ENCODE data around the gene CCDC190. TPM values are rescaled to one million over a fixed set of nuclear protein-coding genes. Genes with fewer than 3 reads are reported as not detected.

CCDC190 gene
- total and polyA plus RNA-seq, 9 of the 15 experiments (the other 6 are each of a cell fraction or from before 2014, with no cell fraction given), result not detected

- TF ChIP-seq TEAD4 (IDR thresholded peaks at IDR 0.05; ENCODE audit: low read length) (no peak), TEAD4 (CRISPR knock-in tag; IDR thresholded peaks at IDR 0.05; ENCODE audit: borderline replicate concordance) (no peak), MAX (CRISPR knock-in tag; IDR thresholded peaks at IDR 0.05) (no peak), RCOR1 (IDR thresholded peaks at IDR 0.05; ENCODE audit: borderline replicate concordance in 1 of 2, low read depth in 2 of 2, low read length in 2 of 2) (no peak), ZNF263 (CRISPR knock-in tag; IDR thresholded peaks at IDR 0.05; ENCODE audit: borderline replicate concordance) (no peak), RNF219 (CRISPR knock-in tag; IDR thresholded peaks at IDR 0.05) (no peak), CBFA2T3 (IDR thresholded peaks at IDR 0.05) (no peak), KHSRP (IDR thresholded peaks at IDR 0.05) (no peak), CBX1 (IDR thresholded peaks at IDR 0.05; ENCODE audit: low read depth) (no peak), ZNF398 (CRISPR knock-in tag; IDR thresholded peaks at IDR 0.05) (no peak), TAF1 (IDR thresholded peaks at IDR 0.05; ENCODE audit: control insufficient read depth, extremely low read depth, insufficient read depth, low read length, severe bottlenecking) (no peak), RAD51 (IDR thresholded peaks at IDR 0.05; ENCODE audit: borderline replicate concordance, low read depth) (no peak), PRPF4 (IDR thresholded peaks at IDR 0.05; ENCODE audit: insufficient read depth, low read depth, low read length, poor library complexity, severe bottlenecking) (no peak)
Observed at GRCh38 chr1:162884831-162885230, 23.9 kb upstream of the CCDC190 start (continued).

Measured in K562 (cell line).